GM12878 (cell line): ENCODE results near the gene TRAPPC4. TPM values are rescaled to one million over a fixed set of nuclear protein-coding genes. Genes with fewer than 3 reads are reported as not detected.

Experiments
- BRCA1 ChIP-seq: IDR thresholded peaks from 2 replicates; pipeline ENCODE4 v1.6.1; 2011; ENCODE audit warnings: low read depth, low read length, improper control_type of control experiment
- CBX5 ChIP-seq: sonication (generic); IDR thresholded peaks from 2 replicates; pipeline ENCODE4 v1.6.1; 2016; ENCODE audit warnings: low read depth, moderate library complexity, mild to moderate bottlenecking, inconsistent platforms
- CHD4 ChIP-seq: fragments of 200-600 bp; sonication (generic); IDR thresholded peaks from 2 replicates; pipeline ENCODE4 v1.6.1; 2016; ENCODE audit warnings: mild to moderate bottlenecking
- LARP7 ChIP-seq: fragments of 450-650 bp; IDR thresholded peaks from 2 replicates; pipeline ENCODE4 v1.6.1; 2017; ENCODE audit warnings: mild to moderate bottlenecking
- MTA3 ChIP-seq: IDR thresholded peaks from 2 replicates; pipeline ENCODE4 v1.6.1; 2012; ENCODE audit warnings: low read length, inconsistent platforms, borderline replicate concordance
- NFXL1 ChIP-seq: fragments of 450-650 bp; IDR thresholded peaks from 2 replicates; pipeline ENCODE4 v1.6.1; 2017; ENCODE audit warnings: antibody characterized with exemption, mild to moderate bottlenecking, borderline replicate concordance
- NRF1 ChIP-seq: conservative IDR thresholded peaks from 2 replicates; pipeline ENCODE4 v1.6.1; 2011; ENCODE audit warnings: mild to moderate bottlenecking, low read depth, low read length, improper control_type of control experiment
- POU2F2 ChIP-seq: IDR thresholded peaks from 3 replicates; pipeline ENCODE4 v1.6.1; 2011; ENCODE audit warnings: low read depth, mild to moderate bottlenecking, low read length, borderline replicate concordance
- RELA ChIP-seq: fragments of 450-650 bp; IDR thresholded peaks from 2 replicates; pipeline ENCODE4 v1.8.0; 2014; ENCODE audit warnings: borderline replicate concordance; ENCODE audit not compliant: partially characterized antibody
- REST ChIP-seq: IDR thresholded peaks from 2 replicates; pipeline ENCODE4 v1.6.1; 2012; ENCODE audit warnings: mild to moderate bottlenecking, low read depth, low read length
- TARDBP ChIP-seq: IDR thresholded peaks from 2 replicates; pipeline ENCODE4 v1.6.1; 2016; ENCODE audit warnings: borderline replicate concordance
- WRNIP1 ChIP-seq: IDR thresholded peaks from 2 replicates; pipeline ENCODE4 v1.6.1; 2011; ENCODE audit warnings: low read depth, low read length, improper control_type of control experiment, borderline replicate concordance
- polyA plus RNA-seq, 11 experiments: library from polyadenylated mRNA; depleted of rRNA in 4 of 11; unstranded in 6 of 11; stranded (reverse) in 5 of 11; fragments of >200 nt; fragmentation: Nextera tagmentation in 4 of 11; fragmentation: Illumina TruSeq in 1 of 11; extraction: Ambion mirVana in 4 of 11; extraction: Trizol in 1 of 11; gene quantifications; 1 replicate in 1 of 11; 2 replicates in 10 of 11; pipeline versions ENCODE4 v1.2.1 to v1.2.3, GENCODE V29; 2011 to 2016; ENCODE audit warnings: inconsistent platforms in 2 of 11, missing spikeins in 2 of 11, low read depth in 1 of 11
- total RNA-seq, 4 experiments: library from RNA; depleted of rRNA in 3 of 4; stranded (reverse); fragments of >200 nt in 3 of 4; fragmentation: Illumina TruSeq in 1 of 4; extraction: Trizol in 1 of 4; gene quantifications; 2 replicates each; pipeline versions ENCODE4 v1.2.1 to v1.2.3, GENCODE V29; 2013 to 2021
- TF ChIP-seq, protein P1 (sequence below): fragments of 450-650 bp; IDR thresholded peaks from 2 replicates; pipeline ENCODE4 v1.6.1; 2016; ENCODE audit warnings: mild to moderate bottlenecking, moderate library complexity, borderline replicate concordance
- TF ChIP-seq, protein P2 (sequence below): fragments of 150-350 bp; IDR thresholded peaks from 2 replicates; pipeline ENCODE4 v1.6.1; 2016; ENCODE audit warnings: low read depth, low read length
- TF ChIP-seq, protein P3 (sequence below): fragments of 450-650 bp; IDR thresholded peaks from 2 replicates; pipeline ENCODE4 v1.6.1; 2017; ENCODE audit warnings: mild to moderate bottlenecking, low read depth, inconsistent platforms; ENCODE audit not compliant: poor library complexity, severe bottlenecking

The TRAPPC4 gene
- total and polyA plus RNA-seq, 10 of the 15 experiments (the other 5 are each of a cell fraction or from before 2014, with no cell fraction given): 61.6 to 231 (median 98.8) TPM

GRCh38 chr11:119067371-119068222 lies 49.0 kb downstream of the TRAPPC4 start, which contains the start of gene VPS11 (continued):
- TF ChIP-seq, protein P1, sequence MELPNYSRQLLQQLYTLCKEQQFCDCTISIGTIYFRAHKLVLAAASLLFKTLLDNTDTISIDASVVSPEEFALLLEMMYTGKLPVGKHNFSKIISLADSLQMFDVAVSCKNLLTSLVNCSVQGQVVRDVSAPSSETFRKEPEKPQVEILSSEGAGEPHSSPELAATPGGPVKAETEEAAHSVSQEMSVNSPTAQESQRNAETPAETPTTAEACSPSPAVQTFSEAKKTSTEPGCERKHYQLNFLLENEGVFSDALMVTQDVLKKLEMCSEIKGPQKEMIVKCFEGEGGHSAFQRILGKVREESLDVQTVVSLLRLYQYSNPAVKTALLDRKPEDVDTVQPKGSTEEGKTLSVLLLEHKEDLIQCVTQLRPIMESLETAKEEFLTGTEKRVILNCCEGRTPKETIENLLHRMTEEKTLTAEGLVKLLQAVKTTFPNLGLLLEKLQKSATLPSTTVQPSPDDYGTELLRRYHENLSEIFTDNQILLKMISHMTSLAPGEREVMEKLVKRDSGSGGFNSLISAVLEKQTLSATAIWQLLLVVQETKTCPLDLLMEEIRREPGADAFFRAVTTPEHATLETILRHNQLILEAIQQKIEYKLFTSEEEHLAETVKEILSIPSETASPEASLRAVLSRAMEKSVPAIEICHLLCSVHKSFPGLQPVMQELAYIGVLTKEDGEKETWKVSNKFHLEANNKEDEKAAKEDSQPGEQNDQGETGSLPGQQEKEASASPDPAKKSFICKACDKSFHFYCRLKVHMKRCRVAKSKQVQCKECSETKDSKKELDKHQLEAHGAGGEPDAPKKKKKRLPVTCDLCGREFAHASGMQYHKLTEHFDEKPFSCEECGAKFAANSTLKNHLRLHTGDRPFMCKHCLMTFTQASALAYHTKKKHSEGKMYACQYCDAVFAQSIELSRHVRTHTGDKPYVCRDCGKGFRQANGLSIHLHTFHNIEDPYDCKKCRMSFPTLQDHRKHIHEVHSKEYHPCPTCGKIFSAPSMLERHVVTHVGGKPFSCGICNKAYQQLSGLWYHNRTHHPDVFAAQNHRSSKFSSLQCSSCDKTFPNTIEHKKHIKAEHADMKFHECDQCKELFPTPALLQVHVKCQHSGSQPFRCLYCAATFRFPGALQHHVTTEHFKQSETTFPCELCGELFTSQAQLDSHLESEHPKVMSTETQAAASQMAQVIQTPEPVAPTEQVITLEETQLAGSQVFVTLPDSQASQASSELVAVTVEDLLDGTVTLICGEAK: peak; percentile 78; the same call in 1 of the 2 replicates
- TF ChIP-seq MTA3 (no peak), CBX5 (0 out of 2 replicates have a peak, but pooled peaks have one; percentile 53), NFXL1 (no peak), WRNIP1 (0 out of 2 replicates have a peak, but pooled peaks have one; percentile 44), RELA (no peak), LARP7 (0 out of 2 replicates have a peak, but pooled peaks have one; percentile 47), TARDBP (no peak), NRF1 (0 out of 2 replicates have a peak, but pooled peaks have one; percentile 10), POU2F2 (0 out of 3 replicates have a peak, but pooled peaks have one; percentile 82), CHD4 (no peak), REST (no peak), BRCA1 (no peak)
- TF ChIP-seq, protein P2, sequence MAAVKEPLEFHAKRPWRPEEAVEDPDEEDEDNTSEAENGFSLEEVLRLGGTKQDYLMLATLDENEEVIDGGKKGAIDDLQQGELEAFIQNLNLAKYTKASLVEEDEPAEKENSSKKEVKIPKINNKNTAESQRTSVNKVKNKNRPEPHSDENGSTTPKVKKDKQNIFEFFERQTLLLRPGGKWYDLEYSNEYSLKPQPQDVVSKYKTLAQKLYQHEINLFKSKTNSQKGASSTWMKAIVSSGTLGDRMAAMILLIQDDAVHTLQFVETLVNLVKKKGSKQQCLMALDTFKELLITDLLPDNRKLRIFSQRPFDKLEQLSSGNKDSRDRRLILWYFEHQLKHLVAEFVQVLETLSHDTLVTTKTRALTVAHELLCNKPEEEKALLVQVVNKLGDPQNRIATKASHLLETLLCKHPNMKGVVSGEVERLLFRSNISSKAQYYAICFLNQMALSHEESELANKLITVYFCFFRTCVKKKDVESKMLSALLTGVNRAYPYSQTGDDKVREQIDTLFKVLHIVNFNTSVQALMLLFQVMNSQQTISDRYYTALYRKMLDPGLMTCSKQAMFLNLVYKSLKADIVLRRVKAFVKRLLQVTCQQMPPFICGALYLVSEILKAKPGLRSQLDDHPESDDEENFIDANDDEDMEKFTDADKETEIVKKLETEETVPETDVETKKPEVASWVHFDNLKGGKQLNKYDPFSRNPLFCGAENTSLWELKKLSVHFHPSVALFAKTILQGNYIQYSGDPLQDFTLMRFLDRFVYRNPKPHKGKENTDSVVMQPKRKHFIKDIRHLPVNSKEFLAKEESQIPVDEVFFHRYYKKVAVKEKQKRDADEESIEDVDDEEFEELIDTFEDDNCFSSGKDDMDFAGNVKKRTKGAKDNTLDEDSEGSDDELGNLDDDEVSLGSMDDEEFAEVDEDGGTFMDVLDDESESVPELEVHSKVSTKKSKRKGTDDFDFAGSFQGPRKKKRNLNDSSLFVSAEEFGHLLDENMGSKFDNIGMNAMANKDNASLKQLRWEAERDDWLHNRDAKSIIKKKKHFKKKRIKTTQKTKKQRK: no peak
- TF ChIP-seq, protein P3, sequence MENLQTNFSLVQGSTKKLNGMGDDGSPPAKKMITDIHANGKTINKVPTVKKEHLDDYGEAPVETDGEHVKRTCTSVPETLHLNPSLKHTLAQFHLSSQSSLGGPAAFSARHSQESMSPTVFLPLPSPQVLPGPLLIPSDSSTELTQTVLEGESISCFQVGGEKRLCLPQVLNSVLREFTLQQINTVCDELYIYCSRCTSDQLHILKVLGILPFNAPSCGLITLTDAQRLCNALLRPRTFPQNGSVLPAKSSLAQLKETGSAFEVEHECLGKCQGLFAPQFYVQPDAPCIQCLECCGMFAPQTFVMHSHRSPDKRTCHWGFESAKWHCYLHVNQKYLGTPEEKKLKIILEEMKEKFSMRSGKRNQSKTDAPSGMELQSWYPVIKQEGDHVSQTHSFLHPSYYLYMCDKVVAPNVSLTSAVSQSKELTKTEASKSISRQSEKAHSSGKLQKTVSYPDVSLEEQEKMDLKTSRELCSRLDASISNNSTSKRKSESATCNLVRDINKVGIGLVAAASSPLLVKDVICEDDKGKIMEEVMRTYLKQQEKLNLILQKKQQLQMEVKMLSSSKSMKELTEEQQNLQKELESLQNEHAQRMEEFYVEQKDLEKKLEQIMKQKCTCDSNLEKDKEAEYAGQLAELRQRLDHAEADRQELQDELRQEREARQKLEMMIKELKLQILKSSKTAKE: peak; percentile 22
